ENCODE data around the gene CEBPB.
A peak's percentile ranks its signal among the peaks of the same experiment; 100 is the strongest.

The CEBPB gene

DNA sequence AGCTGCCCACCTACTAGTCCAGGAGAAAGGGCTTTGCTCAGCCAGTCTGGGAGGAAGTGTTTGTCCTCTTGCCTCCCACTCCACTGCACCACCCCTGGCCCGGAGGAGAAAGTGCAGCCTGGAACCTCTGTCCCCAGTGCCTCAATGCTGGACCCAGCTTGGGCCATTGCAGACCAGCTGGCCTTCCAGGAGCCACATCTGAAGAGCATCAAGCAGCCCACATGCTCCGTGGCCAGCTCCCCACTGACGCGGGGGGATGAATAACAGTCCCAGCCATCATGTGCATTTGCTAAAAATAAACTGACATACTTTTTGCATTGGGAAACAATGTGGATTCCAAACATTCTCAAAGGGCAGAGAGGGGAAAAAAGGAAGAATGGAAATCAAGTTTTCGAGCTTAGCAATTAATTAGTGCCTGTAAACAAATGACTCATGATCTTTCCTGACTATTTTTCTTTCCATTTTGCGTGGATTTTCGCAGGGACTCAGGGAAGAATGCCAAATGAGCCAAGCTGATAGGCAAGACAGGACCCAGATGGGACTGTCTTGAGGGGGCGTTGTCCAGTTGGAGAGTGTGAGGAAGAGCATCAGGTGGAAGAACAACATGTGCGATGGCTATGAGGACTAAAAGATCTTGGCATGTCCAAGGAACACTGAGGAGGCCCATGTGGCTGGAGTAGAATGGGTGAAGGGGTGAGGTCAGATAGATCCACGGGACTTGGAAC is 34.1 kb downstream of the CEBPB start:
- peak in 4 of 56 donors; percentile 2 to 32 (median 16) for DNase-seq

DNA sequence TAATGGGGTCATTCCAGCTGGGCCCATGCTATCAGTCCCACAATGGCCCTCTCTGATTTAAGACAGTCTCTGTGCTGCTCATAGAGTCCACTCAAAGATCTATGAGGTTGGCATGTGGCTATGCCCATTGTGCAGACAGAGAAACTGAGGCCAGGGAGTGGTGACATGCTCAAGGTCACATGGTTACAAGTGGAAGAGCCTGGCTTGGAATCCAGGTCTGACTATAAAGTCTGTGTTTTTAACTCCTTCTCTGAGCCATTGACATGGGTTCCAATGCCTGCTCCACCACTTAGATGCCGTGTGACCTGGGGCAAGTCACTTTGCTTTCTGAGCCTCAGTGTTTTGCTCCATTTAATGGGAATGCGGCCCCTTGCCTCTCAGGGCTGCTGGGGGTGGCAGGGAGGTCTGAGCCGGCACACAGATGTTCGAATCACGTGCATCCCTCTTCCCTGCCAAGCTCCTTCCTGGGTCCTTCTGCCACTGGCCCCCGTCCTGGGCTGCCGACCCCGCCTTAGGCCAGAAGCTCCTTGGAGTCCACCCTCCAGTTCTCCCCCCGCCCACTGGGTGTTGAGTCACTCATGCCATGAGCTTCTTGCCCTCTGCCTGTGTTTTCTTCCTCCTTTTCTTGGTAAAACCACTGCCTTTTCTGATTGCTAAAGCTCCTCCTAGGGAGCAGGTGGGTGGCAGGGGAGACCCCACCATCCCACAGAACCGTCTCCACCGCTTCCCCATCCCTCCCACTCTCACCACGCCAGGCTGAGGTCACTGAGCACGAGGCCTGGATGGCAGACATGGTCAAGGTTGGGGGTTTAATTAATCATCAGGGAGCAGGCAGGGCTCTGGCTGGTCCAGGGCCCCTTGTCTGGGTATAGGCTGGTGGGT is 35.7 kb downstream of the CEBPB start:
- DNase-seq: no peak

DNA sequence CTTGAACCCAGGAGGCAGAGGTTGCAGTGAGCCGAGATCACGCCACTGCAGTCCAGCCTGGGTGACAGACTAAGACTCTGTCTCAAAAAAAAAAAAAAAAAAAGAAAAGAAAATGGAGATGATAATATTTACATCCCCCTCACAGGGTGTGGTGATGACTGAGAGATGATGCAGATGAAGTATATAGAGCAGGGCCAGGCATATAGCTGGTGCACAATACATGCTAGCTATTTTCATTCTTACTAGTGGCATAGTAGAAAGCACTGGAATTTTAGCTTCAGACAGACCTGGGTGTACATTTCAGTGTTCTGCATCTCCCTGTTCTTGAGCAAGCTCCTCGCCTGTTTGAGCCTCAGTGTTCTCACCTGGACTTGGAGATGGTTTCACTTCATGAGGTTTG is 36.9 kb downstream of the CEBPB start:
- DNase-seq: no peak

DNA sequence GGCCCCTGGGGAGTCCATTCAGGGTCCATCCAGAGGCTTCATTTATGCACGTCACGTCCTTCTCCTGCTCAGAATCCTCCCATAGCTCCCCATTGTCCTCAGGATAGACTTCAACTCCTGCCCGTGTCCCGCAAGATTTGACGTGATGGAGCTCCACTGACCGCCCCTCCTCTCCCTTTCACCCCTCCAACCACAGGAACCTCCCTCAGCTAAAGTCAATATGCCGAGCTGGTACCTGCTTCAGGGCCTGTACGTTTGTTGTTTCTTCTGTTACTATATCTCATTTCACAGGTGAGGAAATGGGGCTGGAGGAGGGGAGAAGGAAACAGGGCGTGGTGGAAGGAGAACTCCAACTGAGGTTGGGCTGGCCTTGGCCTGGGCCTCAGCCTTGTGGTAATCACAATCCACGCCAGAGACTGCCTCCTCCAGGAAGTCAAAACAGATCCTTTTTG is 38.6 kb downstream of the CEBPB start:
- no peak for DNase-seq

DNA sequence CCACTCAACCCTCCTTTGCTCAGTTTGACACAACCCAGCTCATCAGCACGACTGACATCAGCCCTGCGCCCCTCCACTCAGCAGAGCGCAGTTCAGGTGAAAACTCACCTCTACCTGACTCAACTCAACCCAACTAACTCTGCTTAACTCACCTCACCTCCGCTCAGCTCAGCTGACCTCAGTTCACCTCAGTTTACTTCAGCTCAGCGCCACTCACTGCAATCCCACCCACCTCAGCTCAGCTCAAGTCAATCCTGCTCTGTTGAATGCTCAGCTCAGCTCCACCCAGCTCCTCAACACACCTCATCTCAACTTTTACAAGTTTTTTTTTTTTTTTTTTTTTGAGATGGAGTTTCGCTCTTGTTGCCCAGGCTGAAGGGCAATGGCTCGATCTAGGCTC is 39.6 kb downstream of the CEBPB start:
- DNase-seq: no peak

DNA sequence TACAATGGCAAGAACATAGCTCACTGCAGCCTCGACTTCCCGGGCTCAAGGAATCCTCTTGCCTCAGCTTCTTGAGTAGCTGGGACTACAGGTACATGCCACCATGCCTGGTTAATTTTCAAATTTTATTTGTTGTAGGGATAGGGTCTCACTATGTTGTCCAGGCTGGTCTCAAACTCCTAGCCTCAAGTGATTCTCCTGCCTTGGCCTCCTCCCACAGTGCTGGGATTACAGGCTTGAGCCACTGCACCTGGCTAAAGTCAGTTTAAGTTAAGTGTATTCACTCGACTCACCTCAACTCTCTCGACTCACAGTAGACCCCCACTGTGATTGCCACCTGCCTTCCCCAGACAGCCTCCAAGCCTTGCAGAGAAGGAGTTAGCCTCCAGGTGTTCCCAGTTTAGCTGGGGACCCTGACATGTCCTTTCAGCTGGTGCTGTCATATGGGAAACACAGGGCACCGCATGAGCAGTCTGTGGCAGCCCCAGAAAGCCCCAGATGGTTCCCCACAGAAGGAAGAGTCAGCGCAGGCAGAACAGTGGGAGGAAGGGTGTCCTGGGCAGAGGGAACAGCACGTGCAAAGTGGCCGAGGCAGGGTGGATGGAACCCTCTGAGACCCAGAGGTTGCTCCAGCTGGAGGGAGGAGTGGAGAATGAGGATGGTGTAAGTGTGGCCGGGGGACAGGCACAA is 40.4 kb downstream of the CEBPB start:
- DNase-seq: no peak

DNA sequence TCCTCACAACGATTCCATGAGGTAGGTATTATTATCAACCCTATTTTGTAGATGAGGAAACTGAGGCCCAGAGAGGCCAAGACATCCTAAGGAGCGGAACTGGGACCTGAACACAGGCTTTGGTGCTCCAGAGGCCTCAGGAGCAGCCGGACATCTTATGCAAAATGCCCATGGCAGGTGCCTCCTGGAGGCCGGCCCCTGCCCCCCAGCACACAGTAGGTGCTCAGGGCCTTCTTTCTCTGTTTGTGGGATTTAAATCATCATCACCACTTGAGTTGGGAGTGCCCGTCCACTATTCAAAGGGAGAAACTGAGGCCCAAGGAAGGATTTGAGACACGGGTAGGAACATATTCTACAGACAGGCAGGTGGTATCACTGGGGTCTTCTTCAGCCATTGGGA is 41.2 kb downstream of the CEBPB start:
- DNase-seq: no peak

DNA sequence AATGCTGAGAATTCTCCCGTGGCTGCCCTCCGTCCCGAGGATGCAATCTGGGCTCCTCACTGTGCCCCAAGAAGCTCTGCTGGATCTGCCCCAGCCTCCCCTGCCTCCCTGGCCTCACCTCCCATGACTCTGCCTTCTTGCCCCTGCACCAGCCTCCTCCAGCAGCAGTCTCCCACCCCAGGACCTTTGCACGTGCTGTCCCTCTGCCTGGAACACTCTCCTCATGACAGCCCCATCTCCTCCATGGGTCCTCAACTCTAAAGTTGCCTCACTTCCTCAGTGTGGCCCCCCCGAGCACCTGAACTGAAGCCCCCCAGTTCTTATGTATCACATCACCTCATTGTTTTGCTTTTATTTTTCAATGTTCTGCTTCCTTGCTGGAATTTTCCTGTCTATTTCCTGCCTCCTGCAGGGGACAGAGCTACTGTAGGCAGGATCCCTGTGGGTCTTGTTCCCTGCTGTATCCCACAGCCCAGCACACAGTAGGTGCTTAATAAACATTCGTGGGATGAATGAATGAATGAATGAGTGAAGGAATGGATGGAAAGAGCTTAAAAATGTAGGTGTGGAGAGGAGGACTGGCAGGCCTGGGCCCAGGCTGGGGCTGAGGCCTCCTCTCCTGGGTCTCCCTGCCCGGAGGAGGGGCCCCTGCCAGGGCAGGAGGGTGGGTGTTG is 42.2 kb downstream of the CEBPB start:
- no peak for DNase-seq

DNA sequence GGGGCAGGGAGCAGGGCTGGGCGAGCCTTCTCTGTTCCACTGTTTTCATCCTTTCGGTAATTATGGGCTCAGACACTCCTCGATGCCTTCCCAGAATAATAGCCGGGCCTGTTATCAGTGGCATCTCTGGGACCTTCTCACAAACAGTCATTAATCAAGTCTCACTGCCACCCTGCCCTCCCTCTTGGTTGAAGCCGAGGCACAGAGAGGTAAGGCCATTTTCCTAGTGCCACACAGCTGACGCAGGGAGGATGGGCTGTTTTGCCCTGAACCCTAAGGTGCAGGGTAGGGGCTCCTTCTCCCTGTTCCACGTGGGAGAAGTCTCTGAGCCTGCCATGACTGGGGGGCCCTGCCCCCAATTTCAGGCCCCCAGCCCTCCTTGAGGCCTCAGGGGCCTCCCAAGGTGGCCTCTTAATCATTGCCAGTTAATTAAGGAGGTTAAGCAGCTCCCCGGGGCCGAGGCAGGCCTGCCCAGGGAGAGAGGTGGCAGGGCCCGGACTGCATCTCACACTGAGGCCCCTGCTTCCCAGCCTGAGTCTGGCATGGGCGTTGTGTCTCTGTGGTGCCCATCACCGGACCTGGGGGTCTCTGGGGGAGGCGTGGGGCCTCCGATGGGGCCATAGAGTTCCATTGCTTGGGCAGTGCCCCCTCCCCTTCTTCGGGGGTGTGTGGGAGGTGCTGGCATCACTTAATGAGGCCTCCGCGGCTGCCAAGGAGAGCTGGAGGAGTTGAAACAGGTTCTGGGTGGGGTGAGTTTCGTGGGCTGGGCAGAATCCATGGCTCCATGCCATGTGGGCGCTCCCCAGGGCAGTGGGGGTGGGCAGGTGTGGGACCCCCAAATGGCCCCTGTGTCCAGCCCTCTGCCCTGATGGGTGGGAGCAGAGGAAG is 42.9 kb downstream of the CEBPB start:
- no peak for DNase-seq

DNA sequence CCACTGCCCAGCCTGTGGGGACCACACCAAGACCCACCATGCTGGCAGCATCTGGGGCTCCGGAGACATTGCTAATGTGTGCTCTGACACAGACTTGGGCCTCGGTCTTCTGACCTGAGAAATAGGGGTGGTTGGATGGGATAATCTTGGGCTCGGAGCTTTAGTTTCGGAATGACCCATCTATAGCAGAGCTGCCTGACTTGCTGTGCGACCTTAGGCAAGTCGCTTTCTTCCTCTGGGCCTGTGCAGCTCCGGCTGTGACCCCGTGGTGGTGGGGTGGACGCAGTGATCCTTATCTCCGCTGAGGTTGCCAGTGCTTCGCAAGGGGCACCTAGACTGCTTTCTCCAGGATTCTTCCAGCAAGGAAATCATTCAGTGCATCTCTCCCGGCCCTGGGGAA is 43.7 kb downstream of the CEBPB start:
- DNase-seq: no peak

DNA sequence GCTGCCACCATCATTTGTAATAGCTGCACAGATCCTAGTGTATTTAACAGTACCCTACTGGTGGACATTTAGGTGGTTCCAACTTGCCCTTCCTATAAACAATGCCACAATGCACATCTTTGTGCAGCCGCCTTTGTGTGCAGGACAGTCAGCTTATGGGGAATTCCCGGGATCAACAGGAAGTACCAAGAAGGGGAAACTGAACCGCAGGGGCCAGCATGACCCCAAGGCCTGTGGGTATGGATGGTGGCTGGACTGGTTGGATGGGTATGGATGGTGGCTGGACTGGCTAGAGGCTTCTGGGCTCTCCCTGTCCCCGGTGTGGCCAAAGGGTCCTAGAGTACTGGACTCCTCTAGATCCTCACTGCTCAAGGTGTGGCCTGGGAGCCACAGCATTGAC is 46.7 kb downstream of the CEBPB start:
- no peak for DNase-seq

DNA sequence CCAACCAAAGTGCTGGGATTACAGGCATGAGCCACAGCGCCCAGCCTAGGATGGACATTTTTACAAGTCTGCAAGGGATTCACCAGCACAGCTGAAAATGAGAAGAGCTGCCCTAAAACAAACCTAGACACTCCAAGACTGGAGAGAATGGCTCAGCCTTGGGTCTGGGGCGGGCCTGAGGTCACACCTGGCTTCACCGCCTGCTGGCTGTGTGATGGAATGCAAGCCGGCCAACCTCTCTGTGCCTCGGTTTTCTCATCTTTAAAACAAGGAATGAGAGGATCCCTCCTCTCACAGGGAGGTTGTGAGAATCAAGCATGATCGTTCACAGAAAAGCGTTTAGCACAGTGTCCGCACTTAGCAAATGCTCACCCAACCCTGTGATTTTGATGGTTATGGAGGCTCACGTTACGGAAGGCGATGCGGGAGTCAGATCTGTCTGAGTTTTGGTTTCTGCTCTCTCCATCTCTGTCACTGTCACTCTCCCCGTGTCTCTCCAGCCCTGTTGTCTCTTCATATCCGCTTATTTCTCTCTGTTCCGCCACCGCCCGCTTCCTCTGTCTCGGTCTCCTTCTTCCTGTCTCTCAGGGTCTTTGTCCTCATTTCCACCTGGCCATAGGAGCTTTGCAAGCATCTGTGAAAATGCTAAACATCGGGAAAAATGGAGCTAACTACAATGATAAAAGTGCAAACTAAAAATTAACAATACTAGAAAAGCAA is 47.6 kb downstream of the CEBPB start:
- no peak for DNase-seq

DNA sequence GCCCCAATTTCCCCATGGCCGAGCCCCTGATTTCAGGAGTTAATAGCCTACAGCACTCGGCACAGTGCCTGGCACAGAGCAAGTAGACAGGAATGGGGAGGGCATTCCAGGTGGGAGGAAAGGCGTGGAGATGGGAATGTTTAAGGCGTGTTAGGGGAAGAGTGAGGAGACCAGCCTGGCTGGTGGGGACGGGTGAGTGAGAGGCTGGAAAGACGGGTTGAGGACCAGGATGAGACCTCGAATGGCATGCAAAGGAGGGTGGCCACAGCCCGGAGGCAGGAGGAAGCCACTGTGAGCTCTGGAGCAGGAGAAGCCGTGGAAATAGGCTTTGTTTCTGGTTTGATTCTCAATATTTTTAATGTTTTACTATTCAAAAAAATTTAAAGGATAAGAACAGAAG is 49.5 kb downstream of the CEBPB start:
- no peak for DNase-seq

DNA sequence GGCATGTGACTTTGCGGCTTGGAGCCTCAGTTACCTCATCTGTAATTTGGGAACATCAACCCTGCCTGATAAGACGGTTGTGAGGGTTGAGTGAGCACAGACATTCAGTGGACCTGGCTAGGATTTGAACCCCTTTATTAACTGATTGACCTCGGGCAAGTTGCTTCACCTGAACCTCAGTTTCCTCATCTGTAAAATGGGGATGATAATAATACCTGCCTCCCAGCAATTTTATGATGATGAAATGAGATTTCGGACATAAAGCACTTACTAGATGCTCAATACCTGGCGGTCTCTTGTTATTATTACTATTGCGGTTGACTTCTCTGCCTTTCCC is 51.5 kb downstream of the CEBPB start:
- DNase-seq: no peak

Data from amygdala (tissue), 56 donors.